ENCODE data around the gene PRICKLE1. TPM values are rescaled to one million over a fixed set of nuclear protein-coding genes. Genes with fewer than 3 reads are reported as not detected.

The PRICKLE1 gene
- total RNA-seq, 2 experiments from 2014 or later = 0.19 TPM; not detected in 1

GRCh38 chr12:42560977-42561376 lies 28.6 kb downstream of the PRICKLE1 start:
- Histone ChIP-seq H3K79me2 (ENCODE audit: insufficient read depth, low read depth, low read length) (no peaks in the 10 kb centered on the region), H2AFZ (ENCODE audit: low read length) (no peak overlapping the region), H3K9me2 (ENCODE audit: insufficient read depth, low read length) (no peaks in the 10 kb centered on the region), H4K20me1 (ENCODE audit: insufficient read depth, low read length) (no peaks in the 10 kb centered on the region), H3K9me3 (ENCODE audit: low read length) (no peaks in the 10 kb centered on the region), H3K4me2 (ENCODE audit: low read length) (no peak overlapping the region), H3K36me3 (ENCODE audit: insufficient read depth, low read length) (no peaks in the 10 kb centered on the region), H3K4me1 (ENCODE audit: insufficient read depth, low read length, poor library complexity, severe bottlenecking) (no peaks in the 10 kb centered on the region), H3K27ac (ENCODE audit: low read depth, low read length, poor library complexity, severe bottlenecking) (no peak overlapping the region), H3K4me3 (ENCODE audit: low read depth, low read length, poor library complexity, severe bottlenecking) (no peak overlapping the region)
- ChIA-PET POLR2A (interaction anchor here (0.6 kb wide), 1 partner anchor 638 kb away, joined by 3 read pairs; no protein-coding TSS in a partner anchor), CTCF (ENCODE audit: unreplicated experiment) (no interaction called here)
- no TSS peak for BruUV-seq (replicated peaks)
- intact Hi-C loops (cut with micrococcal nuclease; ENCODE audit: unreplicated experiment) = loop anchor here (10.0 kb wide), 2 partner anchors 436 to 1286 kb away; no protein-coding TSS in a partner anchor
- DNase-seq (ENCODE audit: low spot score) = no peak
- TF ChIP-seq EZH2phosphoT487 (IDR thresholded peaks at IDR 0.05; ENCODE audit: borderline replicate concordance, low read depth, low read length) (no peak), CTCF (conservative IDR thresholded peaks at IDR 0.05; ENCODE audit: low read length) (no peak)

GRCh38 chr12:42557586-42558172 lies 31.9 kb downstream of the PRICKLE1 start:
- no peak overlapping the region for H3K4me2 ChIP-seq (ENCODE audit: low read length)
- H4K20me1 ChIP-seq (ENCODE audit: insufficient read depth, low read length) = no peaks in the 10 kb centered on the region
- no peak overlapping the region for H2AFZ ChIP-seq (ENCODE audit: low read length)
- TF ChIP-seq CTCF (conservative IDR thresholded peaks at IDR 0.05; ENCODE audit: low read length) (no peak), EZH2phosphoT487 (IDR thresholded peaks at IDR 0.05; ENCODE audit: borderline replicate concordance, low read depth, low read length) (no peak)
- no peak for DNase-seq (ENCODE audit: low spot score)
- H3K4me3 ChIP-seq (ENCODE audit: low read depth, low read length, poor library complexity, severe bottlenecking) = no peak overlapping the region
- no peaks in the 10 kb centered on the region for H3K79me2 ChIP-seq (ENCODE audit: insufficient read depth, low read depth, low read length)
- no peaks in the 10 kb centered on the region for H3K9me3 ChIP-seq (ENCODE audit: low read length)
- intact Hi-C loops (cut with micrococcal nuclease; ENCODE audit: unreplicated experiment) = no loop called here
- ChIA-PET CTCF (ENCODE audit: unreplicated experiment) (no interaction called here), POLR2A (interaction anchor here (0.6 to 1.1 kb wide), 4 partner anchors 8 to 61 kb away, joined by 3 to 7 read pairs (median 3); no protein-coding TSS in a partner anchor)
- no peaks in the 10 kb centered on the region for H3K4me1 ChIP-seq (ENCODE audit: insufficient read depth, low read length, poor library complexity, severe bottlenecking)
- H3K9me2 ChIP-seq (ENCODE audit: insufficient read depth, low read length) = no peaks in the 10 kb centered on the region
- H3K36me3 ChIP-seq (ENCODE audit: insufficient read depth, low read length) = no peaks in the 10 kb centered on the region
- no TSS peak for BruUV-seq (replicated peaks)
- no peak overlapping the region for H3K27ac ChIP-seq (ENCODE audit: low read depth, low read length, poor library complexity, severe bottlenecking)

- H3K4me2 ChIP-seq (ENCODE audit: low read length) = no peak overlapping the region
- POLR2A ChIA-PET = interaction anchor here (0.6 to 1.0 kb wide), 2 partner anchors 18 to 701 kb away, joined by 3 read pairs; no protein-coding TSS in a partner anchor
- no peaks in the 10 kb centered on the region for H3K9me2 ChIP-seq (ENCODE audit: insufficient read depth, low read length)
- no peak for DNase-seq (ENCODE audit: low spot score)
- no peak overlapping the region for H3K4me3 ChIP-seq (ENCODE audit: low read depth, low read length, poor library complexity, severe bottlenecking)
- CTCF ChIA-PET (ENCODE audit: unreplicated experiment) = no interaction called here
- H2AFZ ChIP-seq (ENCODE audit: low read length) = no peak overlapping the region
- no peaks in the 10 kb centered on the region for H3K4me1 ChIP-seq (ENCODE audit: insufficient read depth, low read length, poor library complexity, severe bottlenecking)
- no peaks in the 10 kb centered on the region for H3K9me3 ChIP-seq (ENCODE audit: low read length)
- no peaks in the 10 kb centered on the region for H3K36me3 ChIP-seq (ENCODE audit: insufficient read depth, low read length)
- intact Hi-C loops (cut with micrococcal nuclease; ENCODE audit: unreplicated experiment) = no loop called here
- no TSS peak for BruUV-seq (replicated peaks)
- TF ChIP-seq EZH2phosphoT487 (IDR thresholded peaks at IDR 0.05; ENCODE audit: borderline replicate concordance, low read depth, low read length) (no peak), CTCF (conservative IDR thresholded peaks at IDR 0.05; ENCODE audit: low read length) (no peak)
- H3K27ac ChIP-seq (ENCODE audit: low read depth, low read length, poor library complexity, severe bottlenecking) = no peak overlapping the region
- no peaks in the 10 kb centered on the region for H3K79me2 ChIP-seq (ENCODE audit: insufficient read depth, low read depth, low read length)
- H4K20me1 ChIP-seq (ENCODE audit: insufficient read depth, low read length) = no peaks in the 10 kb centered on the region
Measured at GRCh38 chr12:42556917-42557316, 32.6 kb downstream of the PRICKLE1 start.
